WI38 (cell line): ENCODE results near the gene CD99L2.

Source experiments
- H3K4me3 ChIP-seq: 2 replicates; pipeline ENCODE4 v1.5.1; 2011; ENCODE audit warnings: low read depth, mild to moderate bottlenecking, control low read depth, low read length
- TF ChIP-seq, protein P1 (sequence below): IDR thresholded peaks from 2 replicates; pipeline ENCODE4 v1.5.1; 2012; ENCODE audit warnings: low read depth, mild to moderate bottlenecking, control low read depth, low read length

The CD99L2 gene

DNA sequence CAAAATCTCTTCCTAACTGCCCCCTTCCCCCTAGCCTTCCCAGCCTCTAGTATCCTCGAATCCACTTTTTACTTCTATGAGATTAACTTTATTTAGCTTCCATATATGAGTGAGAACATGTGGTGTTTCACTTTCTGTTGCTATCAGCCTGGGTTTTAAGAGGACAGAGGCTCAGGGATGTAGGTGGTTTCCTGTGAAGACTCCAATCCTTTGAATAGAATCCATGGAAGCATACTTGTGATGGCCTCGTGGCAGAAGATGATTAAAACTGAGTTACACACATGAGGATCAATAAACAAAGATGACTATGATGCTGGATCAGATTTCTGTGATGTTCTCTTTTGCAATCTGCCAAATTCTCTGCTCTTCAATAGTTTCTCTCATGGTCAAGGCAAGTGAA, 29.8 kb downstream of the CD99L2 start:
- H3K4me3 ChIP-seq: no peak overlapping the region
- TF ChIP-seq, protein P1, sequence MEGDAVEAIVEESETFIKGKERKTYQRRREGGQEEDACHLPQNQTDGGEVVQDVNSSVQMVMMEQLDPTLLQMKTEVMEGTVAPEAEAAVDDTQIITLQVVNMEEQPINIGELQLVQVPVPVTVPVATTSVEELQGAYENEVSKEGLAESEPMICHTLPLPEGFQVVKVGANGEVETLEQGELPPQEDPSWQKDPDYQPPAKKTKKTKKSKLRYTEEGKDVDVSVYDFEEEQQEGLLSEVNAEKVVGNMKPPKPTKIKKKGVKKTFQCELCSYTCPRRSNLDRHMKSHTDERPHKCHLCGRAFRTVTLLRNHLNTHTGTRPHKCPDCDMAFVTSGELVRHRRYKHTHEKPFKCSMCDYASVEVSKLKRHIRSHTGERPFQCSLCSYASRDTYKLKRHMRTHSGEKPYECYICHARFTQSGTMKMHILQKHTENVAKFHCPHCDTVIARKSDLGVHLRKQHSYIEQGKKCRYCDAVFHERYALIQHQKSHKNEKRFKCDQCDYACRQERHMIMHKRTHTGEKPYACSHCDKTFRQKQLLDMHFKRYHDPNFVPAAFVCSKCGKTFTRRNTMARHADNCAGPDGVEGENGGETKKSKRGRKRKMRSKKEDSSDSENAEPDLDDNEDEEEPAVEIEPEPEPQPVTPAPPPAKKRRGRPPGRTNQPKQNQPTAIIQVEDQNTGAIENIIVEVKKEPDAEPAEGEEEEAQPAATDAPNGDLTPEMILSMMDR: no peak

DNA sequence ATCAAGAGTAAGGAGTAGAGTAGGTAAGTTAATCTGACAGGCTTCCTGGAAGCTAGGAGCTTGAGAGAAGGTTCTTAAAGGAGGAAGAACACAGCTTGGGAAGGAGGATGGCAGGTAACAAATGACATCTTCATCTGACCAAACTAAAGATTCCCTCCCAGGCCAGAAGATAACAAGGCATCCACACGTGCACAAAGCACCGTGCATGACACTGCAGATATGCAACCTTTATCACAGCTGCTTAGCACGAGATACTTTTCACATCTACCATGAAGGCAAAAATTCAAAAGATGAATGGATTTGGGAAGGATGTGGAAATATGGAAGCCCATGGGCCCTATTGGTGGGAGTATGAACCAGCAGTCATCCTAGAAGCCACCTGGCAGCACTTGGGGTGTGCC, 34.3 kb downstream of the CD99L2 start:
- no peak overlapping the region for H3K4me3 ChIP-seq
- TF ChIP-seq, protein P1: no peak

DNA sequence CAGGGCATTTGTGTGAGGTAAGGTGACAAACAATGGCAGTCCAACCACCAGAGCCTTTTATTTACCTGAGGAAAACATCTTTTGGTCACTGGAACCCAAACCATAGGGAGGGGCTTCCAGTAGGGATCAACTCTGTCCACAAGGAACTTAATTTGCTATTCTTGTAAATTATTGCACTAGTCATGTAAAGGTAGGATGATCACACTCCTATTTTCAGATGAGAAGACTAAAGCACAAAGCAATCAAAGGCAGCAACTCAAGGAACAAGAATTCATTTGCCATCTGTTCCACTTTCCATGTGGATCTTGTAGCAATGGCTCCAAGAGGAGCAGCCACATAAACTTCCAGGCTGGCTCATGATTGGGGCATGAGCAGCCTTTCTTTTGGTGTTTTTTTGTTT, 35.3 kb downstream of the CD99L2 start:
- TF ChIP-seq, protein P1: no peak
- no peak overlapping the region for H3K4me3 ChIP-seq

DNA sequence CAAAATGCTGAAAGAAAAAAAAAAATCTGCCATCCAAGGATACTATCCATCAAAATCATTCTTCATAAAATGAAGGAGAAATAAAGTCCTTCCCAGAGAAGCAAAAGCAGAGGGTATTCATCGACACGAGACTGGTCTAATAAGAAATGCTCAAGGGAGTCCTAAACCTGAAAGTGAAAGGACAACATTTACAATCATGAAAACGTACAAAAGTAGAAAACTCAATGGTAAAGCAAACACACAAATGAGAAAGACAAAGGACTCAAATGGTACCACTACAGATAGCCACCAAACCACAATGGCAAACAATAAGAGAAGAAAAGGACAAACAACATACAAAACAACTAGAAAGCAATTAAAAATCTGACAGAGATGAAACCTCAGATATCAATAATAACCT, 41.0 kb downstream of the CD99L2 start:
- TF ChIP-seq, protein P1: no peak
- no peak overlapping the region for H3K4me3 ChIP-seq

DNA sequence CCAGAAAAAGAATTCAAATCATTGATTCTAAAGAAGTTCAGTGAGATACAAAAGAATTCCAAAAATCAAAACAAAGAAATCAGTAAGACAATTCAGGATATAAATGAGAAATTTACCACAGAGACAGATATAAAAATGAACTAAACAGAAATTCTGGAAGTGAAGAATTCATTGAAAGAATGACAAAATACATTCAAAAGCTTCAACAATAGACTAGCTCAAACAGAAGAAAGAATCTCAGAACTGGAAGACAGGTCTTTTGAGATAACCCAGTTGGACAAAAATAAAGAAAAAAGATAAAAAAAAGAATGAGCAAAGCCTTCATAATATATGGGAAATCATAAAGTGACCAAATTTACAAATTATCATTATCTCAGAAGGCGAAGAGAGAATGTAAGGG, 41.7 kb downstream of the CD99L2 start:
- H3K4me3 ChIP-seq: no peak overlapping the region
- TF ChIP-seq, protein P1: no peak

DNA sequence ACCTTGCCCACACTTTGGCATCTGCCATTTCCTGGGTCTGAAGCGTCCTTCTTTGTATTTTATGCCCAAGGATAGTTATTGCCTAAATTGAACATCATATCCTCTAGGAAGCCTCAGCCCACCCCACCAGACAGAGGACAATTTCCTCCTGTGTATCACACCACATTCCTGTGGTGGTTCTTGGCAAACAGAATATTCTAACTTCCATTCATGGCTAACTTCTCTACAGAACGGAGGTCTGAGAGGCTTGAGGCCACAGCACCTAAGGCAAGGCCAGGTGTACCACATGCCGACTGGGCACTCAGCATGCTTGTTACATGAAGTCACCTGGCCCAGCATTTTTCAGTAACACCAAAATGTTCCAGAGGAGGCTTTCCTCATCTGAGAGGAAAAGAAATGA, 42.4 kb downstream of the CD99L2 start:
- no peak overlapping the region for H3K4me3 ChIP-seq
- TF ChIP-seq, protein P1: no peak

DNA sequence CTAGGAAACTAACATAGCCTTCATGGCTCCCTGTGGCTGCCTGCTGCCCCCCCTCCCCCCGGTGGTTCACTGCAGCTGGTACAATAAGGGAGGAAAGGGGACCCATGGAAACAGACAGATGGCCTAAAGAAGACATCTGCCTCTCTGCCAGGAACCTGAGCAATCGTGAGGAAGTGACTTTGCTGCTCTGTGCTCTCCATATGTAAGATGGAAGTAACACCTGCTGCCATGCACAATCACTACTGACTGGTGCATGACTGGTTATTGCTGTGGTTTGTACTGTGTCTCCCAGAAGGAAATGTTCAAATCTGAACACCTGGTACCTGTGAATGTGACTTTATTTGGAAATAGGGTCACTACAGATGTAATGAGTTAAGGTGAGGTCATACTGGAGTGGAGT, 43.6 kb downstream of the CD99L2 start:
- TF ChIP-seq, protein P1: no peak
- no peak overlapping the region for H3K4me3 ChIP-seq
